Nephron (organoid): Measurements from ENCODE around the gene GALNT2.
A peak's percentile ranks its signal among the peaks of the same experiment; 100 is the strongest.

Source experiments
- H3K27ac Mint-ChIP-seq, 3 experiments: 2 replicates each; pipeline ENCODE4 v1.8.0; 2020; ENCODE audit warnings: mixed read lengths in 3 of 3, mild to moderate bottlenecking in 2 of 3, moderate library complexity in 1 of 3
- H3K27me3 Mint-ChIP-seq: 2 replicates; pipeline ENCODE4 v1.8.0; 2021; ENCODE audit warnings: low read depth, mild to moderate bottlenecking, moderate library complexity, mixed read lengths
- H3K36me3 Mint-ChIP-seq: 2 replicates; pipeline ENCODE4 v1.8.0; 2020; ENCODE audit warnings: low read depth, mixed read lengths
- H3K4me1 Mint-ChIP-seq: 2 replicates; pipeline ENCODE4 v1.8.0; 2020; ENCODE audit warnings: mixed read lengths
- H3K4me3 Mint-ChIP-seq, 3 experiments: 2 replicates each; pipeline ENCODE4 v1.8.0; 2020; ENCODE audit warnings: mild to moderate bottlenecking in 3 of 3, mixed read lengths in 3 of 3, moderate library complexity in 2 of 3
- H3K9me3 Mint-ChIP-seq: 2 replicates; pipeline ENCODE4 v1.8.0; 2020; ENCODE audit warnings: mixed read lengths
- CTCF ChIP-seq, 3 experiments: fragments of 200-600 bp; sonication (generic); IDR thresholded peaks; one replicate each; pipeline ENCODE4 v1.5.0; 2021; ENCODE audit warnings: antibody characterized with exemption in 3 of 3; ENCODE audit not compliant: unreplicated experiment in 3 of 3

The GALNT2 gene

GRCh38 chr1:230251644-230252191, 184.7 kb downstream of the GALNT2 start:
- H3K9me3 Mint-ChIP-seq = no peaks in the 10 kb centered on the region
- peaks cover 51% of the 10 kb centered on the region for H3K4me1 Mint-ChIP-seq
- no peaks in the 10 kb centered on the region for H3K27me3 Mint-ChIP-seq
- H3K36me3 Mint-ChIP-seq = peaks cover 76% of the 10 kb centered on the region
- no peak overlapping the region for H3K4me3 Mint-ChIP-seq
- no peak for TF ChIP-seq CTCF (IDR thresholded peaks at IDR 0.05; ENCODE audit: unreplicated experiment in 3 of 3)
- H3K27ac Mint-ChIP-seq = peak overlapping the region in 1 of 3 experiments; percentile 76

GRCh38 chr1:230253150-230253549, 186.1 kb downstream of the GALNT2 start:
- TF ChIP-seq CTCF (IDR thresholded peaks at IDR 0.05; ENCODE audit: unreplicated experiment in 3 of 3) = no peak
- H3K27me3 Mint-ChIP-seq = no peaks in the 10 kb centered on the region
- H3K9me3 Mint-ChIP-seq = no peaks in the 10 kb centered on the region
- peaks cover 40% of the 10 kb centered on the region for H3K4me1 Mint-ChIP-seq
- peaks cover 83% of the 10 kb centered on the region for H3K36me3 Mint-ChIP-seq
- no peak overlapping the region for H3K27ac Mint-ChIP-seq
- no peak overlapping the region for H3K4me3 Mint-ChIP-seq

GRCh38 chr1:230254265-230254664, 187.2 kb downstream of the GALNT2 start:
- peaks cover 86% of the 10 kb centered on the region for H3K36me3 Mint-ChIP-seq
- no peak overlapping the region for H3K4me3 Mint-ChIP-seq
- H3K27me3 Mint-ChIP-seq = no peaks in the 10 kb centered on the region

GRCh38 chr1:230255116-230255515, 188.1 kb downstream of the GALNT2 start:
- peaks cover 85% of the 10 kb centered on the region for H3K36me3 Mint-ChIP-seq
- H3K4me3 Mint-ChIP-seq = no peak overlapping the region
- H3K27ac Mint-ChIP-seq = no peak overlapping the region
- no peaks in the 10 kb centered on the region for H3K9me3 Mint-ChIP-seq
- H3K4me1 Mint-ChIP-seq = peaks cover 20% of the 10 kb centered on the region
- no peaks in the 10 kb centered on the region for H3K27me3 Mint-ChIP-seq
- TF ChIP-seq CTCF (IDR thresholded peaks at IDR 0.05; ENCODE audit: unreplicated experiment in 3 of 3) = no peak

More at GRCh38 chr1:230254265-230254664, 187.2 kb downstream of the GALNT2 start:
- no peak for TF ChIP-seq CTCF (IDR thresholded peaks at IDR 0.05; ENCODE audit: unreplicated experiment in 3 of 3)
- H3K4me1 Mint-ChIP-seq = peaks cover 29% of the 10 kb centered on the region
- H3K9me3 Mint-ChIP-seq = no peaks in the 10 kb centered on the region
- no peak overlapping the region for H3K27ac Mint-ChIP-seq

GRCh38 chr1:230255991-230256390, 189.0 kb downstream of the GALNT2 start:
- H3K27ac Mint-ChIP-seq = no peak overlapping the region
- H3K4me3 Mint-ChIP-seq = no peak overlapping the region
- no peaks in the 10 kb centered on the region for H3K9me3 Mint-ChIP-seq
- H3K4me1 Mint-ChIP-seq = peaks cover 12% of the 10 kb centered on the region
- no peak for TF ChIP-seq CTCF (IDR thresholded peaks at IDR 0.05; ENCODE audit: unreplicated experiment in 3 of 3)
- peaks cover 84% of the 10 kb centered on the region for H3K36me3 Mint-ChIP-seq
- H3K27me3 Mint-ChIP-seq = no peaks in the 10 kb centered on the region

GRCh38 chr1:230256896-230257295, 189.9 kb downstream of the GALNT2 start:
- TF ChIP-seq CTCF (IDR thresholded peaks at IDR 0.05; ENCODE audit: unreplicated experiment in 3 of 3) = no peak
- Mint-ChIP-seq H3K36me3 (peaks cover 75% of the 10 kb centered on the region), H3K27ac (no peak overlapping the region), H3K9me3 (no peaks in the 10 kb centered on the region), H3K4me1 (peaks cover 6% of the 10 kb centered on the region), H3K4me3 (no peak overlapping the region), H3K27me3 (no peaks in the 10 kb centered on the region)
